ENCODE results near the gene GPX6.
"Not testable (repeated sequence)": the region's sequence is repeated elsewhere in the genome, so short reads cannot be mapped to it uniquely, and the experiment has no call there.

The GPX6 gene

GRCh38 chr6:28478518-28478917 lies 37.1 kb downstream of the GPX6 start:
- no peak for DNase-seq

GRCh38 chr6:28474441-28475219 lies 41.0 kb downstream of the GPX6 start:
- no peak for DNase-seq

GRCh38 chr6:28469153-28469745 lies 46.3 kb downstream of the GPX6 start:
- DNase-seq, result not testable (repeated sequence)

- DNase-seq, result no peak
These were observed 47.5 kb downstream of the GPX6 start for GRCh38 chr6:28468056-28468455.

GRCh38 chr6:28462401-28462800 lies 53.2 kb downstream of the GPX6 start:
- DNase-seq, result no peak

GRCh38 chr6:28458568-28458967 lies 57.0 kb downstream of the GPX6 start:
- DNase-seq, result no peak

Data from CD4-positive, alpha-beta T cell treated with Interferon gamma for 1 hour (primary cell).